GM04503 (cell line): Measurements from ENCODE around the gene IPO13.

Source experiments
- DNase-seq: peaks from one replicate; pipeline ENCODE4 v3.0.0-alpha.2; 2012; ENCODE audit warnings: low read depth

The IPO13 gene

GRCh38 chr1:43951021-43951985 is 4.6 kb downstream of the IPO13 start:
- no peak for DNase-seq

- DNase-seq: no peak
Observed at GRCh38 chr1:43952731-43953346, 6.1 kb downstream of the IPO13 start.

GRCh38 chr1:43953361-43953760 is 6.6 kb downstream of the IPO13 start:
- no peak for DNase-seq

GRCh38 chr1:43954036-43954435 is 7.3 kb downstream of the IPO13 start:
- DNase-seq: no peak

GRCh38 chr1:43956234-43956633 is 9.5 kb downstream of the IPO13 start:
- DNase-seq: no peak

GRCh38 chr1:43957407-43958040 is 10.8 kb downstream of the IPO13 start:
- no peak for DNase-seq

- DNase-seq: no peak
Observed at GRCh38 chr1:43958351-43959255, 11.9 kb downstream of the IPO13 start.

GRCh38 chr1:43960798-43961197 is 14.0 kb downstream of the IPO13 start:
- DNase-seq: no peak

- no peak for DNase-seq
Observed at GRCh38 chr1:43961692-43962091, 14.9 kb downstream of the IPO13 start.

GRCh38 chr1:43962324-43962723 is 15.6 kb downstream of the IPO13 start:
- DNase-seq: no peak

- DNase-seq: no peak
Observed at GRCh38 chr1:43963006-43963405, 16.3 kb downstream of the IPO13 start.

- no peak for DNase-seq
Observed at GRCh38 chr1:43963890-43964289, 17.1 kb downstream of the IPO13 start.

GRCh38 chr1:43965316-43965715 is 18.6 kb downstream of the IPO13 start:
- DNase-seq: no peak

- DNase-seq: no peak
Observed at GRCh38 chr1:43968348-43968948, 21.7 kb downstream of the IPO13 start.

- no peak for DNase-seq
Observed at GRCh38 chr1:43969416-43969745, 22.6 kb downstream of the IPO13 start.

- DNase-seq: peak; percentile 86
Observed at GRCh38 chr1:43969746-43970466, 23.2 kb downstream of the IPO13 start, which contains the start of gene DPH2. Gene DPH2 (plus strand): TSS chr1:43970010. CDS start chr1:43970176, 166 bp downstream.

- DNase-seq: no peak
Observed at GRCh38 chr1:43970502-43970901, 23.8 kb downstream of the IPO13 start.

GRCh38 chr1:43970911-43971310 is 24.2 kb downstream of the IPO13 start:
- DNase-seq: no peak

- no peak for DNase-seq
Observed at GRCh38 chr1:43971336-43971980, 24.7 kb downstream of the IPO13 start.

- no peak for DNase-seq
Observed at GRCh38 chr1:43973981-43974442, 27.3 kb downstream of the IPO13 start.
